Measurements from ENCODE around the gene KCNJ14. TPM values are rescaled to one million over a fixed set of nuclear protein-coding genes. Genes with fewer than 3 reads are reported as not detected.

The KCNJ14 gene
- total and polyA plus RNA-seq, 2 donors (not counting 3 experiments of a cell fraction or from before 2014, with no cell fraction given) = 0.26 to 1.4 TPM

GRCh38 chr19:48469289-48469881 lies 14.0 kb downstream of the KCNJ14 start, which contains the start of gene CYTH2:
CYTH2 (plus strand) TSS chr19:48469369; CDS start chr19:48469508, 139 bp downstream.
- TSS peak; percentile 98 for BruUV-seq (replicated peaks)
- H3K4me3 ChIP-seq (replicated peaks in 1 of 3; ENCODE audit: insufficient read depth in 1 of 3, low read depth in 1 of 3, low read length in 3 of 3) = peak within 1 kb of the TSS; percentile 74 to 85 (median 85)
- DNase-seq (ENCODE audit: low read depth, low spot score) = peak; percentile 79
- dilution Hi-C loops (cut with MboI; ENCODE audit: extremely low pct_ligation_motif_present, low sequenced_read_pairs) = no loop called here
- H3K9ac ChIP-seq (replicated peaks; ENCODE audit: extremely low read depth, insufficient read depth, low read length) = peak within 1 kb of the TSS; percentile 98
- POLR2A ChIA-PET = interaction anchor here (0.7 to 1.0 kb wide), 4 partner anchors 12 to 87 kb away, joined by 3 to 5 read pairs (median 3); no protein-coding TSS in a partner anchor
- H3K79me2 ChIP-seq (ENCODE audit: control insufficient read depth, insufficient read depth, low read length) = peaks cover 22% of the 10 kb centered on the region
- peak within 1 kb of the TSS; percentile 94 for H3K27ac ChIP-seq (ENCODE audit: insufficient read depth, low read depth, low read length)
- H3K4me2 ChIP-seq (ENCODE audit: insufficient read depth, low read length) = peak within 1 kb of the TSS; percentile 86
- peaks cover 8% of the 10 kb centered on the region for H3K4me1 ChIP-seq (ENCODE audit: control insufficient read depth, extremely low read depth, insufficient read depth, low read length)
- H3K9me1 ChIP-seq (replicated peaks; ENCODE audit: control insufficient read depth, extremely low read depth, insufficient read depth, low read length) = no peaks in the 10 kb centered on the region
- CTCF ChIA-PET = interaction anchor here (0.7 to 1.4 kb wide), 5 partner anchors 10 to 120 kb away, joined by 3 to 9 read pairs (median 4); no protein-coding TSS in a partner anchor
- peak within 1 kb of the TSS; percentile 64 for H2AFZ ChIP-seq (ENCODE audit: low read depth, low read length)
- no peaks in the 10 kb centered on the region for H3K27me3 ChIP-seq (ENCODE audit: control insufficient read depth in 2 of 2, insufficient read depth in 2 of 2, low read length in 2 of 2)
- H3K36me3 ChIP-seq (ENCODE audit: control insufficient read depth in 2 of 2, extremely low read depth in 1 of 2, insufficient read depth in 2 of 2, low read length in 2 of 2) = peaks cover 11 to 35% of the 10 kb centered on the region in 2 experiments
- H3K9me3 ChIP-seq (replicated peaks; ENCODE audit: control insufficient read depth, insufficient read depth, low read length) = no peaks in the 10 kb centered on the region
- intact Hi-C loops (cut with micrococcal nuclease) = loop anchor here (2.0 kb wide), 4 partner anchors 23 to 149 kb away; partner anchors contain the start of genes GRWD1 and KDELR1
- TF ChIP-seq FOS (IDR thresholded peaks at IDR 0.05; ENCODE audit: borderline replicate concordance, insufficient read depth, low read length) (no peak), POLR2A (IDR thresholded peaks at IDR 0.05; ENCODE audit: low read depth, low read length) (peak; percentile 99), JUN (IDR thresholded peaks at IDR 0.05; ENCODE audit: borderline replicate concordance, insufficient read depth, insufficient read length, low read depth) (no peak), EZH2 (IDR thresholded peaks at IDR 0.05; ENCODE audit: borderline replicate concordance, low read depth, low read length, severe bottlenecking) (no peak), POLR2AphosphoS5 (IDR thresholded peaks at IDR 0.05; ENCODE audit: insufficient read depth, low read depth, low read length) (peak; percentile 96), MAX (IDR thresholded peaks at IDR 0.05; ENCODE audit: insufficient read depth, insufficient read length) (no peak)
- H4K20me1 ChIP-seq (replicated peaks; ENCODE audit: control insufficient read depth, extremely low read depth, insufficient read depth, low read length) = no peaks in the 10 kb centered on the region
- no peak for FAIRE-seq
